HG02981 (cell line): ENCODE measurements around the gene GNB4.

Source experiments
- ATAC-seq: cut with Tn5 transposase; IDR thresholded peaks from one replicate; pipeline ENCODE4 v1.9.1; 2021; ENCODE audit warnings: mild to moderate bottlenecking, moderate library complexity; ENCODE audit not compliant: unreplicated experiment

Gene GNB4

GRCh38 chr3:179373938-179374337 lies 77.3 kb downstream of the GNB4 start:
- ATAC-seq = no peak

GRCh38 chr3:179369621-179370020 lies 81.6 kb downstream of the GNB4 start:
- no peak for ATAC-seq

GRCh38 chr3:179363332-179363731 lies 87.9 kb downstream of the GNB4 start:
- no peak for ATAC-seq

- no peak for ATAC-seq
Measured at GRCh38 chr3:179355996-179356395, 95.3 kb downstream of the GNB4 start.

- ATAC-seq = peak; percentile 42
Measured at GRCh38 chr3:179348325-179349013, 102.8 kb downstream of the GNB4 start.

- ATAC-seq = peak; percentile 96
Measured at GRCh38 chr3:179347345-179348194, 103.7 kb downstream of the GNB4 start, which contains the start of gene MFN1. Gene MFN1 (plus strand): TSS chr3:179347709. CDS start chr3:179348852, 1,143 bp downstream.
